ENCODE data around the gene DMBT1.

GRCh38 chr10:122665946-122666345 is 105.4 kb downstream of the DMBT1 start:
- TF ChIP-seq CTCF (IDR thresholded peaks at IDR 0.05; ENCODE audit: insufficient read depth, low read depth, low read length) (no peak), EZH2 (IDR thresholded peaks at IDR 0.05; ENCODE audit: insufficient read depth, low read length) (no peak)
